ENCODE results near the gene XRCC5.

XRCC5 gene

DNA sequence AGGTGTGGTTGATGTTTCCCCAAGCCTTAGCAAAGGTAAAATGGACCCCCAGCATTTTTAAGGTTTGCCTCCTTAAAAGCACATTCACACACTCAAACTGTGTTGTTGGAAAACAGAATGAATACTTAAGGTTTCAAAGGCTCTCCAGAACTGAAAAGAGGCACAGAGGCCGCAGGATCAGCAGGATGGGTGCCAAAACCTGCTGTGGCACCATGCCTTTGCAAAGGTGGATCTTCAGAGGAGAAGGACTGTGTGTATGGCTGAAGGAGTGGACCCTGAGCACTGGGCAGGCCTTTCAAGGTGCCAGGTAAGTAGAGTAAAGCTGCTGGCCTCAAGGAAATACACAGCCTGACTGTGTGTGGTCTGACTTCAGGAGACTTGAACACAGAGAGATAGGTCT lies 127.3 kb downstream of the XRCC5 start:
- DNase-seq, result no peak

- DNase-seq, result no peak
These were observed 133.2 kb downstream of the XRCC5 start for GRCh38 chr2:216242365-216242764.

GRCh38 chr2:216243026-216243425 lies 133.9 kb downstream of the XRCC5 start:
- DNase-seq, result no peak

DNA sequence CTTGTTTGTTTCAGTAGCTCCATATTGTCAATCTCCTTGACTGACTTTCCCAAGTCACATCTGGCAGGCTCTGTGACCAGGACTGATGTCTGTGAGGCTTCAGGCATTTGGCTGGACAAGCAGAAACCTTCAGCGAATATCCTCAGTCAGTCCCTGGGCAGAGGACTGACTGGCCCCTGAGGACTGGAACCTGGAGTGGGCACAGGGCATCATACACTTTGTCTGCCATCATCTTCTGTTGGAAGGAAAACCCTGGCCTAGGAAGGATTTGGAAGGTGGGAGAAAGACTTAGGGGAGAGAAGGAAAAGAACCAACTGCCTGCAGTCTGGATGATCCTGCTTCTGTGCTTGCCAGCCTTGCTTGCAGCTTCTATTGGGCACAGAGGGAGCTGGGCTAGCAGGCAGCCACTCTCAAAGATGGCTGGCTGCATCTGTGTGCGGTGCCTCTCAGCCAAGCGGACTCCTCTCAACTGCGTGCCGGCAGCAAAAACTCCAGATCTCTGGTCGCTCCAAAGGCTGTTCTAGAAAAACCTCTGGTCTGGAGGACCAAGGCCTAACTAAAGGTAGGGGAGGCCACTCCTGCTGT lies 136.3 kb downstream of the XRCC5 start:
- no peak for DNase-seq

DNA sequence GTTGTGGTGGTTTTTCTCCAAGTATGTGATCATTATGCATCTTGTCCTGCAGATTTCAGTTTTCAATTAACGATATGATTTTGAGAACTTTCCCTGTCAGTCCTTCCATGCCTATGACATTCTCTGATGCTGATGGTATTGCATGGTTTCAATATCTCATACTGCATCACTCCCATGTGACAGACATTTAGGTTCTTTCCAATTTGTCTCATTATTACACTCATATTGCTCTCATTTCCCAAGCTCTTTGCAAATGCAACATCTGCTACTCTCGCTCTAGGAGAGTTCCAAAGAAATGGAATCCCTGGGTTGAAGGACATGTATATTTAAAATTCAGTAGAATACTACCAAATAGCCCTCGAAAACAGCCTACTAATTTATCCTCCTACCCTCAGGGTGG lies 137.6 kb downstream of the XRCC5 start:
- DNase-seq, result no peak
